WTC11 (cell line): Measurements from ENCODE around the gene THRSP. TPM values are rescaled to one million over a fixed set of nuclear protein-coding genes. Genes with fewer than 3 reads are reported as not detected.

Source experiments
- ATAC-seq: fragments of 200-7000 bp; cut with Tn5 transposase; 2 replicates; pipeline ENCODE4 v1.10.0; 2021; ENCODE audit warnings: mild to moderate bottlenecking, moderate library complexity
- CTCF ChIA-PET: fragments of 300-600 bp; sonication (Branson Sonifier 250); formaldehyde crosslinking; loops from one replicate; lab custom pipeline; 2021; ENCODE audit warnings: antibody characterized with exemption; lab: Charles Lee
- POLR2A ChIA-PET: fragments of 350-600 bp; sonication (Branson Sonifier 250); formaldehyde crosslinking; loops from one replicate; lab custom pipeline; 2021; ENCODE audit warnings: antibody characterized with exemption; lab: Charles Lee
- DNase-seq: peaks from one replicate; pipeline ENCODE4 v3.0.0; 2021; ENCODE audit warnings: low spot score
- H3K27ac Mint-ChIP-seq: 2 replicates; pipeline ENCODE4 v1.8.0; 2021; ENCODE audit warnings: mixed read lengths
- H3K27me3 Mint-ChIP-seq: 2 replicates; pipeline ENCODE4 v1.8.0; 2021; ENCODE audit warnings: low read depth, mild to moderate bottlenecking, moderate library complexity, mixed read lengths
- H3K36me3 Mint-ChIP-seq: 2 replicates; pipeline ENCODE4 v1.8.0; 2021; ENCODE audit warnings: mixed read lengths
- H3K4me1 Mint-ChIP-seq: 2 replicates; pipeline ENCODE4 v1.8.0; 2022; ENCODE audit warnings: mixed read lengths
- H3K4me3 Mint-ChIP-seq: 2 replicates; pipeline ENCODE4 v1.8.0; 2021; ENCODE audit warnings: mild to moderate bottlenecking, moderate library complexity, mixed read lengths
- H3K9me3 Mint-ChIP-seq: 2 replicates; pipeline ENCODE4 v1.8.0; 2021; ENCODE audit warnings: mixed read lengths
- CBFB ChIP-seq: sonication (generic); formaldehyde crosslinking; IDR thresholded peaks from 2 replicates; pipeline ENCODE4 v1.8.1; 2022; ENCODE audit warnings: mild to moderate bottlenecking, low read depth, missing genetic modification reagents
- ELF4 ChIP-seq: sonication (generic); formaldehyde crosslinking; IDR thresholded peaks from 2 replicates; pipeline ENCODE4 v1.8.1; 2022; ENCODE audit warnings: low read depth, mild to moderate bottlenecking, moderate library complexity, missing genetic modification reagents
- FOXK1 ChIP-seq: sonication (generic); formaldehyde crosslinking; IDR thresholded peaks from 2 replicates; pipeline ENCODE4 v1.8.0; 2022; ENCODE audit warnings: mild to moderate bottlenecking, moderate library complexity, missing genetic modification reagents
- JUN ChIP-seq: sonication (generic); formaldehyde crosslinking; IDR thresholded peaks from 2 replicates; pipeline ENCODE4 v1.8.0; 2023; ENCODE audit warnings: mild to moderate bottlenecking, missing genetic modification reagents
- NFE2L1 ChIP-seq: sonication (generic); formaldehyde crosslinking; IDR thresholded peaks from 2 replicates; pipeline ENCODE4 v1.8.1; 2023; ENCODE audit warnings: missing genetic modification reagents
- NR3C1 ChIP-seq: sonication (generic); formaldehyde crosslinking; conservative IDR thresholded peaks from 2 replicates; pipeline ENCODE4 v1.8.1; 2023; ENCODE audit warnings: low read depth, mild to moderate bottlenecking, missing genetic modification reagents
- PRRX2 ChIP-seq: fragments of 250-450 bp; sonication (Bioruptor Pico); IDR thresholded peaks from 2 replicates; pipeline ENCODE4 v1.8.0; 2021; ENCODE audit warnings: mild to moderate bottlenecking
- SP1 ChIP-seq: sonication (generic); formaldehyde crosslinking; conservative IDR thresholded peaks from 2 replicates; pipeline ENCODE4 v1.8.1; 2022; ENCODE audit warnings: missing genetic modification reagents
- ZNF121 ChIP-seq: sonication (generic); formaldehyde crosslinking; IDR thresholded peaks from 2 replicates; pipeline ENCODE4 v1.8.0; 2023; ENCODE audit warnings: missing genetic modification reagents
- ZNF396 ChIP-seq: fragments of 250-450 bp; sonication (Bioruptor Pico); IDR thresholded peaks from 2 replicates; pipeline ENCODE4 v1.8.0; 2021; ENCODE audit warnings: mild to moderate bottlenecking, moderate library complexity, borderline replicate concordance
- ZNF416 ChIP-seq: fragments of 250-450 bp; sonication (Bioruptor Pico); IDR thresholded peaks from 2 replicates; pipeline ENCODE4 v1.9.0; 2021; ENCODE audit warnings: mild to moderate bottlenecking, inconsistent platforms
- total RNA-seq: library from RNA; stranded (reverse); gene quantifications from 3 replicates; pipeline ENCODE4 v1.2.3, GENCODE V29; 2021
- TF ChIP-seq, protein P1 (sequence below): sonication (generic); formaldehyde crosslinking; IDR thresholded peaks from 2 replicates; pipeline ENCODE4 v1.8.1; 2022; ENCODE audit warnings: low read depth, mild to moderate bottlenecking, moderate library complexity, missing genetic modification reagents, borderline replicate concordance
- TF ChIP-seq, protein P2 (sequence below): sonication (generic); formaldehyde crosslinking; IDR thresholded peaks from 2 replicates; pipeline ENCODE4 v1.8.1; 2023; ENCODE audit warnings: mild to moderate bottlenecking, missing genetic modification reagents, moderate library complexity
- TF ChIP-seq, protein P3 (sequence below): sonication (generic); formaldehyde crosslinking; IDR thresholded peaks from 2 replicates; pipeline ENCODE4 v1.8.1; 2023; ENCODE audit warnings: mild to moderate bottlenecking, missing genetic modification reagents, moderate library complexity
- TF ChIP-seq, protein P4 (sequence below): sonication (generic); formaldehyde crosslinking; conservative IDR thresholded peaks from 2 replicates; pipeline ENCODE4 v1.8.1; 2022; ENCODE audit warnings: mild to moderate bottlenecking, missing genetic modification reagents
- TF ChIP-seq, protein P5 (sequence below): fragments of 250-450 bp; sonication (Bioruptor Pico); IDR thresholded peaks from 2 replicates; pipeline ENCODE4 v2.1.2; 2022; ENCODE audit warnings: mild to moderate bottlenecking, moderate library complexity
- TF ChIP-seq, protein P6 (sequence below): sonication (generic); formaldehyde crosslinking; IDR thresholded peaks from 2 replicates; pipeline ENCODE4 v1.8.0; 2023; ENCODE audit warnings: missing genetic modification reagents, mild to moderate bottlenecking, borderline replicate concordance
- TF ChIP-seq, protein P7 (sequence below): sonication (generic); formaldehyde crosslinking; IDR thresholded peaks from 2 replicates; pipeline ENCODE4 v1.8.1; 2022; ENCODE audit warnings: mild to moderate bottlenecking, missing genetic modification reagents, moderate library complexity, borderline replicate concordance

Gene THRSP
- total RNA-seq, 1 experiment from 2014 or later, result not detected

DNA sequence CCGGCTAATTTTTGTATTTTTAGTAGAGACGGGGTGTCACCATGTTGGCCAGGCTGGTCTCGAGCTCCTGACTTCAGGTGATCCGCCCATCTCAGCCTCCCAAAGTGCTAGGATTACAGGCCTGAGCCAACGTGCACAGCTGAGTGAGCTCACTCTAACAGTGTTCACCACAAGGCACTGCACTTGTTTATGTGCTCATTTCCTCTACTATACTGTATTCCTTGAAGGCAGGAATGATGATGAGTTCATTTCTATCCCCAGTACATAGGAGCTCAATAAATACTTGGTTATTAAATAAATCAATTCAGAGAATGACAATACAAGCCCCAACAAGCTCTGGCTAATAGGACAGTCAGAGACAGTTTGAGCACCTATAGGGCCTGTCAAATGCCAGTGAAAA, 46.7 kb downstream of the THRSP start (continued):
- TF ChIP-seq, protein P1, sequence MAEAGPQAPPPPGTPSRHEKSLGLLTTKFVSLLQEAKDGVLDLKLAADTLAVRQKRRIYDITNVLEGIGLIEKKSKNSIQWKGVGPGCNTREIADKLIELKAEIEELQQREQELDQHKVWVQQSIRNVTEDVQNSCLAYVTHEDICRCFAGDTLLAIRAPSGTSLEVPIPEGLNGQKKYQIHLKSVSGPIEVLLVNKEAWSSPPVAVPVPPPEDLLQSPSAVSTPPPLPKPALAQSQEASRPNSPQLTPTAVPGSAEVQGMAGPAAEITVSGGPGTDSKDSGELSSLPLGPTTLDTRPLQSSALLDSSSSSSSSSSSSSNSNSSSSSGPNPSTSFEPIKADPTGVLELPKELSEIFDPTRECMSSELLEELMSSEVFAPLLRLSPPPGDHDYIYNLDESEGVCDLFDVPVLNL (CRISPR knock-in tag), result no peak
- TF ChIP-seq ZNF396 (CRISPR knock-in tag) (no peak), ELF4 (CRISPR knock-in tag) (no peak)

DNA sequence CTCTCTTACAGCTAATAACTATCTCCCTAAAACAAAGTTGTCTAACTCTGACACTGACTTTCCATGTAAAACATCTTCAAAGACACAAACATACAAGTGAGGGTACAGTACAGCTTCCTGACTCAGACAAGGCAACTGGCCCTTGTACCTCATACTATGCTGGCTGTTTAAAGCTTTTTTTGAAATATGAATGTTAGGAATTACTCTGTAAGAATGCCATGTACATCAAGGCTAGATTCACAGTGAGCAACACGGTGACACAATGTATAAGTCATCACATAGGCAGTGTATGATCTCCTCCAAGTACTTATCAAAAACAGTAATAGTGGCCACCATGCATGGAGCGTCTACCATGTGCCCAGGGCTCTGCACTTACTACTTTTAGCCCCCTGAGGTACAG, 47.2 kb downstream of the THRSP start:
- ChIA-PET CTCF (no interaction called here), POLR2A (no interaction called here)
- no peak for ATAC-seq
- Mint-ChIP-seq H3K36me3 (peaks cover 48% of the 10 kb centered on the region), H3K4me1 (no peaks in the 10 kb centered on the region), H3K4me3 (no peak overlapping the region), H3K9me3 (no peaks in the 10 kb centered on the region), H3K27me3 (no peaks in the 10 kb centered on the region), H3K27ac (no peak overlapping the region)
- TF ChIP-seq, protein P2, sequence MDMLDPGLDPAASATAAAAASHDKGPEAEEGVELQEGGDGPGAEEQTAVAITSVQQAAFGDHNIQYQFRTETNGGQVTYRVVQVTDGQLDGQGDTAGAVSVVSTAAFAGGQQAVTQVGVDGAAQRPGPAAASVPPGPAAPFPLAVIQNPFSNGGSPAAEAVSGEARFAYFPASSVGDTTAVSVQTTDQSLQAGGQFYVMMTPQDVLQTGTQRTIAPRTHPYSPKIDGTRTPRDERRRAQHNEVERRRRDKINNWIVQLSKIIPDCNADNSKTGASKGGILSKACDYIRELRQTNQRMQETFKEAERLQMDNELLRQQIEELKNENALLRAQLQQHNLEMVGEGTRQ (CRISPR knock-in tag), result no peak
- no peak for TF ChIP-seq PRRX2 (CRISPR knock-in tag)
- DNase-seq, result no peak

DNA sequence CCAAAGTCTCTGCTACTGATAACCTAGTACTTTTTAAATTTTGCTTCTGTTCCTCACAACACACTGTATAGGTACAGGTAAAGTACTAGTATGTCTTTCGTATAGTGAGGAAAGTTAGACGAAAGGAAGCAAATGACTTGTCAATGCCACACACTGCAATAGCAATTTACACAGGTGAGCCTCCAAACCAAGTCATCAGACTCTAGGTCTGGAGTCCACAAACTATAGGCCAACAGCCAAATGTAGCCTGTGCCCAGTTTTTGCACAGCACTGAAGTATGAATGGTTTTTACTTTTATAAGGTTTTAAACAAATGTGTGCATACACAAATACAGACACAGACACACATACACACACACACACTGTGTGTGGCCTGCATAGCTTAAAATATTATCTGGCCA, 47.6 kb downstream of the THRSP start:
- Mint-ChIP-seq H3K27ac (no peak overlapping the region), H3K4me1 (no peaks in the 10 kb centered on the region), H3K27me3 (no peaks in the 10 kb centered on the region), H3K36me3 (peaks cover 46% of the 10 kb centered on the region), H3K9me3 (no peaks in the 10 kb centered on the region), H3K4me3 (no peak overlapping the region)
- TF ChIP-seq, protein P3, sequence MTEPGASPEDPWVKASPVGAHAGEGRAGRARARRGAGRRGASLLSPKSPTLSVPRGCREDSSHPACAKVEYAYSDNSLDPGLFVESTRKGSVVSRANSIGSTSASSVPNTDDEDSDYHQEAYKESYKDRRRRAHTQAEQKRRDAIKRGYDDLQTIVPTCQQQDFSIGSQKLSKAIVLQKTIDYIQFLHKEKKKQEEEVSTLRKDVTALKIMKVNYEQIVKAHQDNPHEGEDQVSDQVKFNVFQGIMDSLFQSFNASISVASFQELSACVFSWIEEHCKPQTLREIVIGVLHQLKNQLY (CRISPR knock-in tag), result no peak
- TF ChIP-seq, protein P4, sequence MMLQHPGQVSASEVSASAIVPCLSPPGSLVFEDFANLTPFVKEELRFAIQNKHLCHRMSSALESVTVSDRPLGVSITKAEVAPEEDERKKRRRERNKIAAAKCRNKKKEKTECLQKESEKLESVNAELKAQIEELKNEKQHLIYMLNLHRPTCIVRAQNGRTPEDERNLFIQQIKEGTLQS (CRISPR knock-in tag), result no peak
- TF ChIP-seq CBFB (CRISPR knock-in tag), result no peak
- TF ChIP-seq, protein P1 (CRISPR knock-in tag), result no peak
- no peak for TF ChIP-seq ZNF121
- no peak for TF ChIP-seq ZNF416
- TF ChIP-seq FOXK1 (CRISPR knock-in tag), result no peak
- DNase-seq (no peak), ATAC-seq (no peak)
- POLR2A ChIA-PET, result no interaction called here
- CTCF ChIA-PET, result no interaction called here

DNA sequence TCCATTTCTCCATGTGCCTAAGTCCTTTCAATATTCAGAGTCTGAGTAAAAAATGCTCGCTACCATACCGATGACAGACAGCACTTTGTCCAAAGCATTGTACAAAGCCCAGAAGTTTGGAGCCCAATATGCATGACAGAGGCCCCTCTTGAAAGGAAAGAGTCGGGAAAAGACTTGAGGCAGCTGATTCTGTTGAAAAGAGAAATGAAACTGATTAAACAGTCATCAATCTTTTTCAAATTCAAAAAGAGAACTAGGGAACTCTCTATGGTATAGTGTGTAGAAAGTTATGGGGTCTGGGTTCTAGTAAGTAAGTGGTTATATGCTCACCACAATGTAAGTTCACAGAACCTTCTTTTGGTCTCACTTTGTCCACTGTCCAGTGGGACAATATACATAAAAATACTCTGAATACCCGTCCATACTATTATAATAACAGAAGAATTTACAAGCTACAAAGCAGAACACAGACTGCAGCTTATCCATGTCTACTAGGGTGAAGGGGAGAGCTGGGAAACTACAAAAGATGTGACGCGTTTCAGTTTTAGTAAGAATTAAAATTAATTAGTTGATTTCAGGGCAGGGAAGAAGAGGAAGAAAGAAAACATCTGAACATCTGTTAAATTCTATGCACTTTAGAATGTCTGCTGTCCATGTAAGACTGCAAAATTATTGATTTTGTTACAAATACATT, 49.1 kb downstream of the THRSP start:
- ATAC-seq (no peak), DNase-seq (no peak)
- Mint-ChIP-seq H3K4me3 (no peak overlapping the region), H3K27me3 (no peaks in the 10 kb centered on the region), H3K9me3 (no peaks in the 10 kb centered on the region), H3K27ac (no peak overlapping the region), H3K36me3 (peaks cover 49% of the 10 kb centered on the region), H3K4me1 (no peaks in the 10 kb centered on the region)
- ChIA-PET POLR2A (no interaction called here), CTCF (no interaction called here)
- no peak for TF ChIP-seq JUN (CRISPR knock-in tag)
- TF ChIP-seq, protein P5, sequence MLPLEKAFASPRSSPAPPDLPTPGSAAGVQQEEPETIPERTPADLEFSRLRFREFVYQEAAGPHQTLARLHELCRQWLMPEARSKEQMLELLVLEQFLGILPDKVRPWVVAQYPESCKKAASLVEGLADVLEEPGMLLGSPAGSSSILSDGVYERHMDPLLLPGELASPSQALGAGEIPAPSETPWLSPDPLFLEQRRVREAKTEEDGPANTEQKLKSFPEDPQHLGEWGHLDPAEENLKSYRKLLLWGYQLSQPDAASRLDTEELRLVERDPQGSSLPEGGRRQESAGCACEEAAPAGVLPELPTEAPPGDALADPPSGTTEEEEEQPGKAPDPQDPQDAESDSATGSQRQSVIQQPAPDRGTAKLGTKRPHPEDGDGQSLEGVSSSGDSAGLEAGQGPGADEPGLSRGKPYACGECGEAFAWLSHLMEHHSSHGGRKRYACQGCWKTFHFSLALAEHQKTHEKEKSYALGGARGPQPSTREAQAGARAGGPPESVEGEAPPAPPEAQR, result no peak
- no peak for TF ChIP-seq SP1
- no peak for TF ChIP-seq NR3C1
- TF ChIP-seq ZNF121, result no peak
- TF ChIP-seq, protein P6, sequence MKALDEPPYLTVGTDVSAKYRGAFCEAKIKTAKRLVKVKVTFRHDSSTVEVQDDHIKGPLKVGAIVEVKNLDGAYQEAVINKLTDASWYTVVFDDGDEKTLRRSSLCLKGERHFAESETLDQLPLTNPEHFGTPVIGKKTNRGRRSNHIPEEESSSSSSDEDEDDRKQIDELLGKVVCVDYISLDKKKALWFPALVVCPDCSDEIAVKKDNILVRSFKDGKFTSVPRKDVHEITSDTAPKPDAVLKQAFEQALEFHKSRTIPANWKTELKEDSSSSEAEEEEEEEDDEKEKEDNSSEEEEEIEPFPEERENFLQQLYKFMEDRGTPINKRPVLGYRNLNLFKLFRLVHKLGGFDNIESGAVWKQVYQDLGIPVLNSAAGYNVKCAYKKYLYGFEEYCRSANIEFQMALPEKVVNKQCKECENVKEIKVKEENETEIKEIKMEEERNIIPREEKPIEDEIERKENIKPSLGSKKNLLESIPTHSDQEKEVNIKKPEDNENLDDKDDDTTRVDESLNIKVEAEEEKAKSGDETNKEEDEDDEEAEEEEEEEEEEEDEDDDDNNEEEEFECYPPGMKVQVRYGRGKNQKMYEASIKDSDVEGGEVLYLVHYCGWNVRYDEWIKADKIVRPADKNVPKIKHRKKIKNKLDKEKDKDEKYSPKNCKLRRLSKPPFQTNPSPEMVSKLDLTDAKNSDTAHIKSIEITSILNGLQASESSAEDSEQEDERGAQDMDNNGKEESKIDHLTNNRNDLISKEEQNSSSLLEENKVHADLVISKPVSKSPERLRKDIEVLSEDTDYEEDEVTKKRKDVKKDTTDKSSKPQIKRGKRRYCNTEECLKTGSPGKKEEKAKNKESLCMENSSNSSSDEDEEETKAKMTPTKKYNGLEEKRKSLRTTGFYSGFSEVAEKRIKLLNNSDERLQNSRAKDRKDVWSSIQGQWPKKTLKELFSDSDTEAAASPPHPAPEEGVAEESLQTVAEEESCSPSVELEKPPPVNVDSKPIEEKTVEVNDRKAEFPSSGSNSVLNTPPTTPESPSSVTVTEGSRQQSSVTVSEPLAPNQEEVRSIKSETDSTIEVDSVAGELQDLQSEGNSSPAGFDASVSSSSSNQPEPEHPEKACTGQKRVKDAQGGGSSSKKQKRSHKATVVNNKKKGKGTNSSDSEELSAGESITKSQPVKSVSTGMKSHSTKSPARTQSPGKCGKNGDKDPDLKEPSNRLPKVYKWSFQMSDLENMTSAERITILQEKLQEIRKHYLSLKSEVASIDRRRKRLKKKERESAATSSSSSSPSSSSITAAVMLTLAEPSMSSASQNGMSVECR (CRISPR knock-in tag), result no peak
- no peak for TF ChIP-seq NFE2L1 (CRISPR knock-in tag)
- TF ChIP-seq, protein P7, sequence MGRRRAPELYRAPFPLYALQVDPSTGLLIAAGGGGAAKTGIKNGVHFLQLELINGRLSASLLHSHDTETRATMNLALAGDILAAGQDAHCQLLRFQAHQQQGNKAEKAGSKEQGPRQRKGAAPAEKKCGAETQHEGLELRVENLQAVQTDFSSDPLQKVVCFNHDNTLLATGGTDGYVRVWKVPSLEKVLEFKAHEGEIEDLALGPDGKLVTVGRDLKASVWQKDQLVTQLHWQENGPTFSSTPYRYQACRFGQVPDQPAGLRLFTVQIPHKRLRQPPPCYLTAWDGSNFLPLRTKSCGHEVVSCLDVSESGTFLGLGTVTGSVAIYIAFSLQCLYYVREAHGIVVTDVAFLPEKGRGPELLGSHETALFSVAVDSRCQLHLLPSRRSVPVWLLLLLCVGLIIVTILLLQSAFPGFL (CRISPR knock-in tag), result no peak
